SKM-1 (cell line): ENCODE results near the gene LLGL2.

Source experiments
- DNase-seq: peaks from one replicate; lab custom pipeline; 2025; ENCODE audit not compliant: unreplicated experiment; lab: John Stamatoyannopoulos, UW

The LLGL2 gene

DNA sequence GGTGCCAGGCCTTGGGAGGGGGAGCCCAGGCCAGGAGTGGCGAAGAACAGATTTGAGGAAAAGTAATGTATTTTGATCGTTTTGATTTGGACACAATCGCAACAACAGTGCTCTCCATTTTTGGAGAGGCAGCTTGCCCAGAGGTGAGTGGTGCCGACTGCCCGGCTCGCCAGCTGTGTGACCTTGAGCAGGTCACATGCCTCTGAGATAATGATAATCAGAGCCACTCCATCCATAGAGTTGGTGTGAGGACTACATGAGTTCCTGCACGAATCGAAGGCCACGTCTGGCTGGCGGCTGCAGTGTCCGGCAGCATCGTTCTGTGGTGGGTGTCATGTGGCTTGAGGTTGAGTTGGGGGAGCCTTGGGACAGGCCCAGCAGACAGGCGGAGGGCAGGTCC, 20.7 kb downstream of the LLGL2 start:
- no peak for DNase-seq

DNA sequence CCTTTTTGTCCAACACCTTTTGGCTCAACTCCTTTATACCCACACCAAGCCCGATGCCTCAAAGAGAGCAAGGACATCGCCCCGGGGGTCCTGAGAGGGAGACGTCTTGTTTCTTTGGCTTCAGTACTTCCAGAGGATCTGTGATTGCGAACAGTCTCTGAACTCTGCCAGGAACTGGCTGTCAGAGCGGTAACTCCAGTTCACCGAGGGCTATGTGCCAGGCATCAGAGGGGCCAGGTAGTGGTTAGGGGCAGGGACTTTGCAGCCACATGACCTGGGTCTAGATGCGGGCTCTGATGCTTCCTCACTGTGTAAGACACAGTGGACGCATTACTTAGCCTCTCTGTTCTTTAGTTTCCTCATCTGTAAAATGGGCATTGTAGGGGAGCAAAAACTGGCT, 21.6 kb downstream of the LLGL2 start:
- no peak for DNase-seq

DNA sequence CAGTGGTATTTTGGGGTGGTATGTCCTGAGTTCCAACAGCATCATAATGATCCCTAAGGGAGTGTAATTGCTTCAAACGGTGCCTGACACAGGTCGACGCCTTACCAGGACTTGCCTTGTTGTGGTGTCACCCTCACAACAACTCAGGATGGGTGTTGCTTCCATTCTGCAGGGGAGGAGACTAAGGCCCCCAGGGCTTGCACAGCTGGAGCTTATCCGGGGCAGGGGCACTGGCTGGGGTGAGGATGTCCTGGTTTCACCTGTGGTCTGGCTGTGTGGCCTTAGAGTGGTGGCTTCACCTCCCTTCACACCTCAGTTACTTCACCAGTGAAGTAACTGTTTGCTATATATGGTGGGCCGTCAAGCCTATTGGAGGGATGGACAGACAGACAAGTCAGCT, 23.3 kb downstream of the LLGL2 start:
- DNase-seq: no peak

DNA sequence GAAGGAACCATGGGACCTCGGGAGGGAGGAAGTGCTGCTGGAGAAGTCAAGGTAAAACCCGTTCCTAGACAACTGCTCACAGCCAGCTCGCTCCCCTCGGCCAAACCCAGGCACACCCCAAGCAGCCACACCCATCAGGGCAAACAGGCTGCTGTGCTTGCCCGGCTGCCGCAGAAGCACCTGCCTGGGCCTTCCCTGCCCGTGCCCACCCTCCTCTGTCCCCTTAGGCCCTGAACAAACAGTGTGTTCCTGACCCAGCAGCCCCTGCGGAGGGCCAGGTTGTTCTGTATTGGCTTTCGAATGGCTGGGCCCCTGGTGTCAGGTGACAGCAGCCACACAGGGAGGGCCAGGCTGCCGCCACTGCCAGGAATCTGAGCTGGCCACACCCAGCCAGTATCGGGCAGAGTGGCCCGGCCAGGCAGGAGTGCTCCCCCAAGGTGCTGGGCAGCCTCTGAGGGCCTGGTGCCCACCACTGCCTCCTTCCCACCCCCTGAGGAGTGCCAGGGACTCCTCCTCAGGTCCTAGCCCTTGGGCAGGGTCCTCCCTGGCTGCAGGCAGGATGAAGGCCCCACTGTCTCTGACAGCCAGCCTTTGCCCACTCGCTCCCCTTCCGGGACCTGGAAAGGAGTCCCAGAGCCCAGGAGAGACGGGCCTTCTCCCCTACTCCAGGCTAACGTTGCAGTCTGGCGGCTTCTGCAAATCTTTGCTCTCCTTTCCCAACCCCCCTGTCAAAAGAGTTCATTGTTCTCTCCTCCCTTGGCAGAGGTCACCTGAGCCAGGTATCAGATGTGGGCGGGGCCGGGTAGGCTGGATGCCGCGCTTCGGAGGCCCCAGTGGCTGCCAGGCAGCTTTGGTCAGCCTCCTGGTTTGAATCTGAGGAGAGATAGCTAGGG, 24.0 kb downstream of the LLGL2 start:
- no peak for DNase-seq

DNA sequence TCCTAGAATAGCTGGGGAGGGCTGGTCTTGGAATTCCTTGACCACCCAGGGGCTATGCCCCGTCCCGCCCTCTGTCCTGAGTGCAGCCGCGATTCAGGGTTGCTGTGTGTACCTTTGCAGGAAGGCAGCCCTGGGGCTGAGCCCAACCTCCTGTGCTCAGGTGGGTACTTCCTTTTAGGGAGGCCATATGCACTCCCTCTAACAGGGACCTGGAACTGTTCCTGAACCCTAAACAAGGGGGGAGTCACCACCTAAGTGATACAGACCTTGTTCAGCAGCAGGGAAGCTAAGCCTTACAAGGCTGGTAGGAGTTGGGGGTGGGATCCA, 24.6 kb downstream of the LLGL2 start:
- DNase-seq: no peak

DNA sequence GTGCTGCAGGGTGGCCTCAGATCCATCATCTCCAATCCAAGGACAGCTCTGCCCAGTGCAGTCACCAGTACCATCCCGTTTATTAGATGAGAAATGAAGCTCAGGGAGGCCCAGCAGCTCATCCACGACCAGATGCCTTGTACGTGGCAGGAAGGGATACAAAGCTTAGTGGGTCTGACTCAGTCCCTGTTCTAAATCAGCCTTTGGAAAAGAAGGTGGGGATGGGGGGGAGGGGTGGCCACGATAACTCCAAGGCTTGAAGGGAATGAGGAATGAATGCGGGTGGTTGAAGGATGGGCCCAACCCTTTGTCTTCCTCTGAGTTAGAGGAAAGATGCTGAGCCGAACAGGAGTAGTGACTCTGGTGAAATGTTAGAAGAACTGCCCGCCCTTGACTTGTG, 25.8 kb downstream of the LLGL2 start:
- DNase-seq: no peak

DNA sequence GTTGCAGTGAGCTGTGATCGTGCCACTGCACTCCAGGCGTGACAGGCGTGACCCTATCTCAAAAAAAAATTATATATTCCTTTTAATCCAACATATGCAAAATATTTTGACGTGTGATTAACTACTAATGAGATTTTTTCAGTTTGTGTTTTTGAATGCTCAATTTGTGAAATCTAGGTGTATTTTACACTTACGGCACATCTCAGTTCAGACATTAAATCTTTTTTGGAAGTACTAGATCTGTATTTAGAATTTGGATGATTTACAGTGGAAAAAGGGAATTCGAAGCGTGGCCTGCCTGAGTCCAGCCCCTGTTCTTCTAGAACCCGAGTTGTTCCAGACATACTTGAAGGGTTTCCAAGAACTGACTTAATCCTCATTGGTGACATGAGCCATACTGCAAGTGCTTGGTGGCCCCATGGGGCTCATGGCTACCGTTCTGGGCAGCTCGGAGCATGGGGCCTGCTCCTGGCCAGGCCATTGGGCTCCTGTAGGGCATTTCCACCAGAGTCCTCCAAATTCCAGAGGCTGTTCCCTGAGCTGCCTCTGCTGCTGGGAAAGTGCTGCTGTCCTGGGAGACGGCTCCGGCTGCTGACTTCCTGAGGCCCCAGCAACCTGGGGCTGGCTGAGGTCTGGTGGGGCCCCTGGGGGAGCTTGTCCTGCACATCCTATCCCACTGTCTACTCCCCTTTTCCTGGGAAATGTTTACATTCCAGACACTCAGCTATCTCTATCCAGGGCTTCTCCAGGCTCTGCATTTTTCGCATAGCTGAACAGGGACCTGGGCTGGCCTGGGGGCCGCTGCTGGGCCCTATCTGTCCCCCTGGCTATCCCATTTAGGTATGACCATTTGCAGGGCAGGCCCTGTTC, 27.2 kb downstream of the LLGL2 start:
- DNase-seq: no peak

DNA sequence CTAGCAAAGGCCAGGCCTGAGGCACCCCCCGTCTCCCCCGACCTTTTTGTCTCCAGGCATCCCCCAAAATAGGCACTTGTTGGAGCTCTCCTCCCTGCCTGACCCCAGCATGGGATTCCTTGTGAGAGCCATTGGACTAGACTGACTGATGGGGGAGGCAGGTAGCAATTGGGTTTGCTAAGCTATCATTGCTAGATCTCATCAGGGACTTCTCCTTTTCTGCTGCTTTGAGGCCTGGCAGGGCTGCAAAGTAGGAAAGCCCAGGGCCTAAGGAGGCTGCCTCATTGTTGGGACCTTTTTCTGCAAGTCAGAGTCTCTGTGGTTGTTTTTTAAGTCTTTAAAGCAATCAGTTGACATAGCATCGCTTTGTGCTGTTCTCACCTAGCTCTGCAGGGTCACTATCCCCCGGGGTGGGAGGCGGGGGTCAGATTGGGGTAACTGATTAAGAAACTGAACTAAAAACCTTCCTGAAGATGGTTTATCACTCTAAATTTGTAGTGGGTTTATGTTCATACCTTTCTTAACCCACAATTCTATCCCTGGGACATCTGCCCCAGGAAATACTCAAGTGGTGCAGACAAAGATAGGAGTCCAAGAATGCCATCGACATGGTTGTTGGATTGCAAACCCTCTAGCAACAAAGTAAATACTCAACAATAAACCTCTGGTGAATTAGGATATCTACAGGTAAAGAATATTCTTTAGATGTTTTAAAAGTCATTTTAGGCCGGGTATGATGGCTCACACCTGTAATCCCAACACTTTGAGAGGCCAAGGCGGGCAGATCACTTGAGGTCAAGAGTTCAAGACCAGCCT, 28.0 kb downstream of the LLGL2 start:
- peak; percentile 31 for DNase-seq

DNA sequence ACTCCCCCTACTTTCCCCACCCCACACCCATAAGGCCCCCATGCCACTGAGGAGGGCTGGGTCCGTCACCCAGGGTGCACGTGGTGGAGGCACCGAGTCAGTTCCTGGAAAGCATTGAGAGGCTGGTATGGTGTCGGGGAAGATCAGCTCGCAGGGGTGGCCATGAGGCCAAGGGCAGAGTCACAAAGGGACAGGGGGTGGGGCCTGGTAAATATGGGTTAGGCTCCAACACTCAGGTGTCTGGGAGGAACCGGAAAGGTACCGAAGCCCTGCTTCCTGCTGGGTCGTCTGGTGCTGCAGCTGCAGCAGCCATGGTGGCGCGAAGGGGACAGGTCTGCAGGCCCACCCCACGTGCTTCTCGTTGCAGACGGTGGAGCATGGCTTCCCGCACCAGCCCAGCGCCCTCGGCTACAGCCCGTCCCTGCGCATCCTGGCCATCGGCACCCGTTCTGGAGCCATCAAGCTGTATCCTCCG, 30.2 kb downstream of the LLGL2 start:
- DNase-seq: no peak

DNA sequence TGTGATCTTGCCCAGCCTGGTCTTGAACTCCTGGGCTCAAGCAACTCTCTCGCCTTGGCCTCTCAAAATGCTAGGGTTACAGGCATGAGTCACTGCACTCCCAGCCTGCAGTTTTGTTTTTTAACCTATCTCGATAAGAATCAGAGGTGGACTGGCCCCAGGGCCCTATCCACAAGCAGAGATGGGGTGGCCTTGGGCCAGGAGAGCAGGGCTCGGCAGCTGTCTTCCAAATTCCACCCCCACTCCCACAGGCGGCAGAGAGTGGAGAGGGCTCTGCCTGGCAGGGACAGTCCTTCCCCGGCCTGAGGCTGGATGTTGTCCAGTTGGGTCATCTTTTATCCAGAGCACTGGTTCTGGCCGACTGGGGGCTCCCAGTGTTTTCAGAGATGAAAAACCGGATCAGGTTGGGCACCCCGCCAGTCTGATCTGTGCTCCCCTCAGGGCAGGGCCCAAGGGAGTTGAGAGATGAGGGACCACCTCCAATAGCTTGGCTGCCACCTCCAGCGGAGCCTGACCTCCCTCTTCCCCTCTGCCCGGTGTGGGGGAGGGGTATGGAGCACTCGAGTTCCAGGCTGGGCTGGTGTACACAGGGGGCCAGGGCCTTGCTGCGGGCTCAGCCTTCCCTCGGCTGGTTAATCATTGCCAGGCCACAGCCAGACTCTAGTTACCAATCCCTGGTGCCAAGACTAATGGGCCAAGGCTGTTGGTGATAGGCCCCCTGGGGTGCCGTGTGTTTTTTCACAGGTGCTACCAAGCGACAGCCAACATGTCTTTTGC, 31.8 kb downstream of the LLGL2 start:
- DNase-seq: no peak

DNA sequence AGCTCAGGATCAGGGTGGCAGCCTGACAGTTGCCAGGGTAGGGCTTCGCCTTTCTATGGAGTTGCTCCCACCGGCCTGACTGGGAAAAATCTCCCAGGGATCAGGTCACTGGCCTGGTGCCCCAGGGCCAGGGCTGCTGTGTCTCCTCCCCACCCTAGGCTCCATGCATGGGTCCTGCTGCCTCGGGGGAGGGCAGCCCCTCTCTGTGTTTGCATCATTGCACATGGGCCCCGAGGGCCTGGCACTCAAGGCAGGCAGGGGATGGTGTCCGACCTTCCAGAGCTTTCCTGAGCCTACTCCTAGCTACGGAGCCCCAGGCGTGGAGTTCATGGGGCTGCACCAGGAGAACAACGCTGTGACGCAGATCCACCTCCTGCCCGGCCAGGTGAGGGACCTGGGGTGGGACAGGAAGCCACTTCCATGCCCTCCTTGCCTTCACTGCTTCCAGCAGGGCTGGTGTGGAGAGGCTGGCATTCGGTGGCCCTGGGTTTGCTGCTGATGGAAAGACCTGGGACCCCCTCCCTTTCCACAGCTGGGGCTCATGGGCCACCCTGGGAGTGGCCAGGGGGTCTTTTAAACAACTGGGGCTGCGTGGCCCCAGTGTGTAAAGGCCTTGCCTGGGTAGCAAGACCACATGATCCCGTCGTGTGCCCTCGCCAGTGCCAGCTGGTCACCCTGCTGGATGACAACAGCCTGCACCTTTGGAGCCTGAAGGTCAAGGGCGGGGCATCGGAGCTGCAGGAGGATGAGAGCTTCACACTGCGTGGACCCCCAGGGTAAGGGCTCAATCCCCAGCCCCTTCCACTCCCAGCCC, 32.6 kb downstream of the LLGL2 start:
- DNase-seq: no peak

DNA sequence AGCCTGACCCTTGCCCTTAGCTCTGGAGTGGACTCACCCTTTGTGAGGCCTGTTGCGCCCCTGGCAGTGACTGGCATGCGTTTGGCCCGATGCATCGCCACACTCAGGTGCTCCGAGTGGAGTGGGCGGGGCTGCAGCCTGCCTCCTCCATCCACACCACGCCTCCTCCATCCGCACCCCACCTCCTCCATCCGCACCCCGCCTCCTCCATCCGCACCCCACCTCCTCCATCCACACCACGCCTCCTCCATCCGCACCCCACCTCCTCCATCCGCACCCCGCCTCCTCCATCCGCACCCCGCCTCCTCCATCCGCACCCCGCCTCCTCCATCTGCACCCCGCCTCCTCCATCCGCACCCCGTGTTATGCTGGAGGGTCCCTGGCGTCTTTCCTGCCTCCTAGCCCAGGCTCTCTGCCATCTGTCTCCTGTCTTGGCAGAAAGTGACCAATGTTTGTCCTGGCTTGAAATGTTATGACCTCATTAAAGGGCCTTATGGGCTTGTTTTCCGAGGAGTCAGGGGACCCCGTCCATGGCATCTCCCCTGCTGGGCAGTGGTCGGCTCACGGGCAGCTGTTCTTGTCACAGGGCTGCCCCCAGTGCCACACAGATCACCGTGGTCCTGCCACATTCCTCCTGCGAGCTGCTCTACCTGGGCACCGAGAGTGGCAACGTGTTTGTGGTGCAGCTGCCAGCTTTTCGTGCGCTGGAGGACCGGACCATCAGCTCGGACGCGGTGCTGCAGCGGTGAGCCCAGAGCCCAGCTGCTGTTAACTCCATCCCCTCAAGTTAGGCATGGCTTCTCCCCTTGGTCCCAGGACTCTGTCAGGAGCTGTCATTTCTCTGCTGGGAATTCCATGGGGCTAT, 33.4 kb downstream of the LLGL2 start:
- no peak for DNase-seq

DNA sequence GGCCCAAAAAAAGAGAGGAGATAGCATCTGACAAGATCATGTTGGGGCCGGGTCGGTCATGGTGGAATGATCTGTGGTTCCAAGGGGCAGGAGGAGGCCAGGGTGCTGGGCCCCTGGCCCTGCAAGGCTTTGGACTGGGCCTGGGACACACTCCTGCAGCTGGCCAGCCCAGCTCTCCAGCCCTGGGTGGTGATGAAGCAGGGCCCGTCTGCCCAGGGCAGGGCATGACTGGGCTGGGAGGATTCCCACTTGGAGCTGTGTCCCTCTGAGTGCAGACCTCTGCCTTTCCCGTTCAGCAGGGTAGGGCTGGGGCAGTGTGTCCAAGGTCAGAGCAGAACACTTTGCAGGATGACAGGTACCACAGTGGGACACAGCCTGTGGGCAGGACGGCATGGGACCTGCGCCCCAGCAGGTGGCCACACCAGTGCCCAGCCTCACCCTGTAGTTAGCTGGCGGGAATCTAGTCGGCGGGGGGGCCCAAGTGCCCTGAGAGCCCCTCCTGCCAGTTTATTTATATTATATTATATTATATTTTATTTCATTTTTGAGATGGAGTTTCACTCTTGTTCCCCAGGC, 34.5 kb downstream of the LLGL2 start:
- DNase-seq: no peak

DNA sequence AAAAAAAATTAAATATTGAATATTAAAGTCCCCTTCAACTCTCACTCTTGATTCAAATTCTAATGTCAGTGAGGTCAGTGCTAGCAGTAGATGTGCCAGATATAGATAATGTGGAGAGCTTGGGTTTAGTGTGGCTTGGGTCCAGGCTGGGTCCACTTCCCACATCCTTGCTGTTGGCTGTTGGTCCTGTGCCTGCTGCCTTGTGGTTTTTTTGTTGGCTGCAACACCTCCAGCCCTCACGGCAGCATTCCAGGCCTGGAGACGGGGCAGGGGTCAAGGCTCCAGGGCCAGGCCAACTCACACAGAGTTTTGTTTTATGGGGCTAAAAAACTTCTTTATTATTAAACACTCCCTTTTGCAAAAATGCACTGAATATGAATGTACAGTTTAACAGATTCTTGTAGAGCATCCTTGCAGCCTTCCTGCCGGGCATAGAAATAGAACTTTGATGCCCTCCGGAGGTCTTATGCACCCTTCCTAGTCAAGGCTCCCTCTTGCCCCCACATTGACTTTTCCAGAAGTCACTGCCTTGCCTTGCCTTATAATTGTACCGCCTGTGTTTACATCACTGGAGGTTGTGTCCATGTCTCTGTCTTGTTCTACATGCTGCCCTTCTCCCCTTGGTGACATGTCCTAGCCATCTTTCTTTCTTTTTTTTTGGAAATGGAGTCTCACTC, 36.6 kb downstream of the LLGL2 start:
- DNase-seq: no peak

DNA sequence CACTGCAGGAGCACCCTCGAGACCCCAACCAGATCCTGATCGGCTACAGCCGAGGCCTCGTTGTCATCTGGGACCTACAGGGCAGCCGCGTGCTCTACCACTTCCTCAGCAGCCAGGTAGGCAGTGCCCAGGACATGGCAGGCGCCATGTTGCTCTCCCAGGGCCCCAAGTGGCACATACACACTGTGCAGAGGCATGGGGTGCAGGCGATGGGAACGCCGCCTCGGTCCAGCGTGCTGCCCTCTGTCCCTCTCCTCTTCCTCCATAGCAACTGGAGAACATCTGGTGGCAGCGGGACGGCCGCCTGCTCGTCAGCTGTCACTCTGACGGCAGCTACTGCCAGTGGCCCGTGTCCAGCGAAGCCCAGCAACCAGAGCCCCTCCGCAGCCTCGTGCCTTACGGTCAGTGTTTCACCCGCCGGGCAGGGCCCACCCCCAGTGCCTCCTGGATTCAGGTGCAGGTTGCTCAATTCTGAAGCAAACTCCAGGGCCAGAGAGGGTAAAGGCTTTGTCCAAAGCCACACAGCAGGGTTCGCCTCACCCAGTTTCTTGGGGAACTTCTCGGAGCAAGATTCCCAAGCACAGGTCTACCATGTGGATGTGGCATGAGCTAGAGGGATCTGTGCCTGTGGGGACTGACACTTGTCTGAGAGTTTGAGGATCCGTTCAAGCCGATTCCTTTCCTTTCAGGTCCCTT, 37.7 kb downstream of the LLGL2 start:
- no peak for DNase-seq

DNA sequence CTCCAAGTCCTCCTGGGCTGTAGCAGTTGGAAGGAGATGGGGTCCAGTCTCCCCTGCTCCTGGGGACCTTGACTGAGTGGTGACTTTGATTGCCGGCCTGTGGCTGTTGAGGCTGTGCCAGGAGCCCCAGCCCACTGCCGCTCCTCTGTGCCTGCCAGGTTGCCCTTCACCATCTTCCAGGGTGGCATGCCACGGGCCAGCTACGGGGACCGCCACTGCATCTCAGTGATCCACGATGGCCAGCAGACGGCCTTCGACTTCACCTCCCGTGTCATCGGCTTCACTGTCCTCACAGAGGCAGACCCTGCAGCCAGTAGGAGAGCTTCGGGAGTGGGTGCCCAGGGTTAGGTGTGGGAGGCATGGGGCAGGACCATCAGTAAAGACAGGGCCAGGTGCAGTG, 38.7 kb downstream of the LLGL2 start:
- no peak for DNase-seq

DNA sequence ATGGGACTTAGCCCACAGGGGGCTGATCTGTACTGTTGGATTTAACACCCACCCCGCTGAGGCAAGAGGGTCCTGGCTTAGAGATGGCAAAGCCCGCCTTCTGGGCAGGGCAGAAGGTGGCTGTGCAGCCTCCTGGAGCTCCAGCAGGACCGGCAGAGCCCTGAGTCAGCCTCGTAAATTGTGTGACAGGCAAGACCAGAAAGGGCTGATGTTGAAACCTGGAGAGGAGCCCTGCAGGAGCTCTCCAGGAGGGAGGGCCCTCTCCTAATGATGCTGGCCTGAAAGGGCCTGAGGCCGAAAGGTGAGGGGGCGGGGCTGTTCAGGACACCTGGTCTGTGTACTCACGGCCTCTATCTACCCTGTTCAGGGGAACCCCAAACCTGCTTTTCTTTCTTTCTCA, 39.6 kb downstream of the LLGL2 start:
- no peak for DNase-seq
